LHCN-M2 (cell line): ENCODE measurements around the gene SLC39A3. TPM values are rescaled to one million over a fixed set of nuclear protein-coding genes. Genes with fewer than 3 reads are reported as not detected.

Experiments
- DNase-seq: peaks from one replicate; pipeline ENCODE4 v3.0.0-alpha.2; 2012; ENCODE audit warnings: low read depth
- total RNA-seq: library from RNA; depleted of rRNA; stranded (reverse); fragments of >200 nt; gene quantifications from 2 replicates; pipeline ENCODE4 v1.2.3, GENCODE V29; 2014

SLC39A3 gene
- total RNA-seq, 1 experiment from 2014 or later = 47.7 TPM

DNA sequence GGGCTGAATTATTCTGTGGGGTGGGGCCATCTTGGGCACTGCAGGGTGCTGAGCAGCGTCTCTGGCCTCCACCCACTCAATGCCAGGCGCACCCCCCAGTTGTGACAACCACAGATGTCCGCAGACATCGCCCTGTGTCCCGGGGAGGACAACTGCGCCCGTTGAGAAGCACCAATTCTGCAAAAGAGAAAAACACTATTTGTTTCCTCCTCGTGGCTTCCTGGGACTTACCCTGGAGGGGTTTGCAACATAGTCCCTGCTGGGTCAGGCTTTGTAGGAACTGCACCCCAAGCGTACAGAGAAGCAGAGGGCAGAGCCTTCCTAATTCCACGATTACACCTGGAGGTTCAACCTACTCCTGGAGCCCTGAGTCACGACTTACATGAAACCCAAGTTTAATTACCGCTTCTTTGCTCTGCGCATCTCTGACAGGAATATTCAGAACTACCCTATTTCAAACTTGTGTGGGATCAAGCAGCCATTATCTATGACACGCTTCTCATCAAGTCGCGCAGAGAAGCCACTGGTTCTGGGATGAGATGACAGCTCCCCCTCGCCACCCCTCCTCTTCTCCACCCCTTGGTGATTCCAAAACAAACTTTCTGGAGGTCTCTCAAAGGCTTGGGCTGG is 11.1 kb upstream of the SLC39A3 start:
- no peak for DNase-seq

DNA sequence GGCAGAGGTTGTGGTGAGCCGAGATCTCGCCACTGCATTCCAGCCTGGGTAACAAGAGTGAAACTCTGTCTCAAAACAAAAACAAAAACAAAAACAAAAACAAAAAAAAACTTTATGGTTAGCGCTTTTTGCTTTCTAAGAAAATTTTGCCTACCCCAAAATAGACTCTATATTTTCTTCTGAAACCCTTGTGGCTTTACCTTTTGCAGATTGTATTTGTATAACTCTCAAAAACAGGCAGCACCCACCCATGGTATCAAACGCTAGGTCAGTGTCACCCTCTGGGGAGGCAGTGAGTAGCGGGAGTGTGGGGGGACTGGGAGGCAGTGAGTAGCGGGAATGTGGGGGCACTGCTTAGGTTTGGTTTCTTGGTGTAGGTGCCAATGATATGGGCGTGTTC is 7.5 kb upstream of the SLC39A3 start:
- DNase-seq = no peak

DNA sequence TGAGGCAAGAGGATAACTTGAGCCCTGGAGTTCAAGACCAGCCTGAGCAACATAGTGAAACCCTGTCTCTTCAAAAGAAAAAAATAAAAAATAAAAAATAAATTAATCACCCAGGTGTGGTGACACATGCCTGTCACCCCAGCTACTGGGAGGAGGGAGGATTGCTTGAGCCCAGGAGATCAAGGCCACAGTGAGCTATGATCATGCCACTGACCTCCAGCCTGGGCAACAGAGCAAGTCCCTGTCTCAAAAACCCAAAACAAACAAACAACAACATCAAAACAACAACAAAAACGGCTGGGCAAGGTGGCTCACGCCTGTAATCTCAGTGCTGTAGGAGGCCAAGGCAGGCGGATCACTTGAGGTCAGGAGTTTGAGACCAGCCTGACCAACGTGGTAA is 4.3 kb upstream of the SLC39A3 start:
- DNase-seq = no peak

DNA sequence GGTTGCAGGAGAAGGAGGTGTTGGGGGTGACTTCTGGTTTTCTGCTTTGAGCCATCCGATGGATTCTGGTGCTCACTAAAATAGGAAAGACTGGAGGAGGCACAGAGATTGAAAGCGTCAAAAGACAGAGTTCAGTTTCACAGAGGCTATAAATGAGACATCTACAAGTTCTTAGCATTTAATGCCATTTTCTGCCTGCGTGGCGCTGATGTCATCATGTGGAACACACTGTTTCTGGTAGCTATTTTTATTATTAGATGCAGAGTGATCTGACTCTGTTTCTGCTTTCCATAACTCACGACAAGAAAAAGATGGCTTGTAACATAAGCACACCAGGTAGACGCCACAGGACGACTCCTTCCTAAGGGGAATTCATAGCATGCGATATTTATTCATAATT is 3.3 kb upstream of the SLC39A3 start:
- DNase-seq = no peak

DNA sequence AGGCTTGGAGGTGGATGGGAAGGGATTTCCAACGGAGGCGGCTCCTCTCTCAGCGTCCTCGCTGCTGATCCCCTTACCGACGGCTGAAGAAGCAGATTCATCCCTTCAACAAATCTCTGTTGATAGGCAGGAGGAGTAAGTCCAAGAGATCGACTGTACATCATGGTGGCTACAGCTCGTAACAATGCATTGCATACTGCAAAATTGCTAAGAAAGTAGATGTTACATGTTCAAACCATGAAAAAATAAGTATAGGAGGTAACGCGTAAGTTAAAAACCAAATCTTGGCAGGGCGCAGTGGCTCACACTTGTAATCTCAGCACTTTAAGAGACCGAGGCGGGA is 468 bp upstream of the SLC39A3 start:
- DNase-seq = no peak

DNA sequence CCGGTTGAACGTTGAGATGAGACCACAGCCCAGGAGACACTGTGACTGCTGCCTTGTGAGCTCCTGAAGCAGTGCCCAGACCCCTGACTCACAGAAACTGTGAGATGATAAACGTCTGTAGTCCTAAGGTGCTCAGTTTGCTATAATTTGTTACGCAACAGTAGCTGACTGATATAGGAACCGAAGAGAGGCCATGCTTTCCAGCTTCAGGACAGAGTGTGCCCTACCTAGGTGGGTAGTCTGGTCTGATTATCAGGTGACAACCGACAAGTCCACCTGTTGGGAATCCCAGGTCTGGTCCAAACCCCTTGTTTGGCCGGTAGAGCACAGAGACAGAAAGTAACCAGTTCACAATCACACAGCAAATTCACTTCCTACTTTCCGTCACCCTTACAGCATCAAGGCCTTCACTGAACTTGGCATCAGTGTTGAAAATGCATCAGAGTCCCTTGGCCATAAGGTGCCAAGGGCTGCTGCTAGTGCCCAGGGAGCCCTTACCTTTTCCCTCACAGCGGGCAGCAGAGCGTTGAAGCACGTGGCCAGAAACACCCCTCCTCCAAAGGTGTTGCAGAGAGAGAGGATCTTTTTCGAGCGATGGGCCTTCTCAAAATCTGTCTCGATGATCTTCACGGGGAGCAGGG is 3.1 kb downstream of the SLC39A3 start:
- no peak for DNase-seq

DNA sequence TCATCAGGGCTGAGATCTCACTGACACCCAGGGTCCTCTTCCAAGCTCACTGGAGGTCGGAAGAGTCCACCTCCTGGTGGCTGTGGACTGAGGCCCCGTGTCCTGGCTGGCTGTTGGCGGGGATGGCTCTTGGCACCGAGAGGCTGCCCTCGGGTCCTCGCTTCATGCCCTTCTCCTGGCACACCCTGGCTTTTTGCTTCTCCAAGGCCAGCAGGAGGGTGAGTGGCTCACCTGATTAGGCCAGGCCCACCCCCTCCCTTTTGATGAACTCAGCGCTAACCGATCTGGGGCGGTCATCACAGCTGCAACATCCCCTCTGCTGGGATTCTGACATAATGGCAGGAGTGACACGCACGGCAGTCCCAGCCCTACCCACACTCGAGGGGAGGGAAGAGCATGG is 4.4 kb downstream of the SLC39A3 start:
- no peak for DNase-seq

DNA sequence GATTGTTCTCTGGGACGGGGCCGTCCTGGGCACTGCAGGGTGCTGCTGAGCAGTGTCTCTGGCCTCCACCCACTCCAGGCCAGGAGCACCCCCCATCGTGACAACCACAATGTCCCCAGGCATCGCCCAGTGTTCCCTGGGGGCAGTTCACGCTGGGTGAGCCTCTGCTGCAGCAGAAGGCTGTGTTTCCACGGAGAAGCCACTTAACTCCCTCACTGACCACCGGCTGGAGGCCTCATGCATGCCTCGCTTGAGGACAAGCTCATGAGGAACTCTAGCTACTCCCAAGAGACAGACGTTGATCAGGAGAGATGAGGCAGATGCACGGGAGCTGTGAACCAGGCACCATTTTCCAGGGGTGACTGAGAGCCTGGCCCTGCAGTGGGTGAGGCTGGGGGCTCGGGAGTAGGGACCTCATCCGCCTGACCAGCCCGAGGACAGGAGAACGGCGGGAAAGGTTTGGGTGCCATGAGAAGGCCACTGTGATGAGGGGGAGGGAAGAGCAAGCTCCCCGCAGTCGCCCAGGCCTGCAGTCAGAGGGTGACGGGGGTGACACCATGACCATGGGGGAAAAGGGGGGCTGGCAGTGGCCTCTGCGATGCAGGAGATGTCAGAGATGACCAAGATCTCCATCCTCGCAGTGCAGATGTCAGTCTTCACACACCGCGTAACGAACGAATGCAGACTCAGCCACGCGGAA is 5.1 kb downstream of the SLC39A3 start:
- DNase-seq = no peak

DNA sequence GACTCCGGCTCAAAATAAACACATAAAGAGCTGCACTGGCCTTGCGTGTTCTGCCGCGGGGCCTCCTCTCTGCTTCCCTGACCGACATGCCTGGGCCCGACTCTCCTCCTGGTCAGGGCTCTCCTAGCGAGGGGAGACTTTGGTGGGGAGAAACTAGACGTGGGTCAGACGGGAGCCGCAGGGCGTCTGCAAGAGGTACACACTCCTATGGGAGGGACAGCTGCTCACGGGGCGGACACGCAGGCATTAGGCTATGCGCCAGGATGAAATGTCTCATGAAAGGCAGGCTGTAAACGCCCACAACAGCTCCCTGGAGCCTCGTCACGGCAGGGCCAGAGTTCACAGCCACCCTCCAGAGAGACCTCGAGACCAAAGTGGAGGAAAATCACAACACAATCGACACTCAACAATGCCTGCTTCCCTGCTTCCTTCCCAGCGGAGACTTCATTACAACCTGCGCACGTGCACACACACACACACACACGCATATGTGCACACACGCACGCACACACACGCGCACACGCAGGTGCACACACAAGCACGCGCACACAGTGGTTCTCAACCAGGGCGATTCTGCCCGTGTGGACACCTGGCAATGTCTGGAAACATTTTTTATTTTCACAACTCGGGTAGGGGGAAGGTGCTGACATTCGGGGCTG is 5.8 kb downstream of the SLC39A3 start:
- no peak for DNase-seq

DNA sequence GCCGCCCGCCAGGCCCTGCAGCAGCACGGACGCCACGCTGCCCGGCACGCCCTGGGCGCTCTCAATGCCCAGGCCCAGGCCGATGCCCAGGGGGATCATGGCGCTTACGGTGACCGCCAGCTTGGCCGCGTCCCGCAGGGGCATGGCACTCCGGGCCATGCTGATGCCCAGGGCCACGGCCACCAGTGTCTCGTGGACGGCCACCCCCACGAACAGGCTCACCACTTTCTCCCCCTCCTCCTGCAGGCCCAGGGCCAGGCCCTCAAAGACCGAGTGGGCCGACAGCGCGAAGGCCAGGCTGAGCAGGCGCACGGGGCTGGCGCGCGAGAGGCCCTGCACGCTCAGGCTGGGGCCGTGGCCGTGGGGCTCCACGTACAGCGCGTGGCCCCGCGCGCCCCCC is 6.9 kb downstream of the SLC39A3 start:
- no peak for DNase-seq

DNA sequence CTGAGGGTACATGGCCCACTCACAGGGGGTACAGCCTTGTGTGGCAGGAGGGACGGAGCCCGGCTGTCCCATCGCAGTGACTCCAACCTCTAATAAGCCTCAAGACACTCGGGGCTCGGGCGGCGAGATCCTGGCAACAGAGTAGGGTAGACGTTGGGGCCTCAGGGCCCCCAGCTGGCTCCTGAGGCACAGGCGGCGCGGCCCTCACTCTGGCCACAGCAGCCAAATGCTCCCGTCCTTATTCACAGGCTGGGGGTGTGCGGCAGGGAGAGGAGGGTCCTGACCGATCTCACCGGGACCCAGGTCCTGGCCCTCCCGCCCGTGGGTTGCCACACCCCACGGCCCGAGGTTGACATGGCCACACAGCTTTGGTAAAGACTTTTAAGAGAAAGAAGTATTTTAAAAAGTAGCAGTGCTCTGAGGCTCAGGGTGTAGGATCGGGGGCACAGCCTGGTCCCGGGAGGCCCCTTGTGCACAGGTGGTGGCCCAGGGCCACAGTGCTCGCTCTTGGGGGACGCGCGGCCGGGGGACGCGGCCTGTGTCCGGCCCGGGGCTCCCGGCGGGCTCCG is 7.6 kb downstream of the SLC39A3 start:
- no peak for DNase-seq

DNA sequence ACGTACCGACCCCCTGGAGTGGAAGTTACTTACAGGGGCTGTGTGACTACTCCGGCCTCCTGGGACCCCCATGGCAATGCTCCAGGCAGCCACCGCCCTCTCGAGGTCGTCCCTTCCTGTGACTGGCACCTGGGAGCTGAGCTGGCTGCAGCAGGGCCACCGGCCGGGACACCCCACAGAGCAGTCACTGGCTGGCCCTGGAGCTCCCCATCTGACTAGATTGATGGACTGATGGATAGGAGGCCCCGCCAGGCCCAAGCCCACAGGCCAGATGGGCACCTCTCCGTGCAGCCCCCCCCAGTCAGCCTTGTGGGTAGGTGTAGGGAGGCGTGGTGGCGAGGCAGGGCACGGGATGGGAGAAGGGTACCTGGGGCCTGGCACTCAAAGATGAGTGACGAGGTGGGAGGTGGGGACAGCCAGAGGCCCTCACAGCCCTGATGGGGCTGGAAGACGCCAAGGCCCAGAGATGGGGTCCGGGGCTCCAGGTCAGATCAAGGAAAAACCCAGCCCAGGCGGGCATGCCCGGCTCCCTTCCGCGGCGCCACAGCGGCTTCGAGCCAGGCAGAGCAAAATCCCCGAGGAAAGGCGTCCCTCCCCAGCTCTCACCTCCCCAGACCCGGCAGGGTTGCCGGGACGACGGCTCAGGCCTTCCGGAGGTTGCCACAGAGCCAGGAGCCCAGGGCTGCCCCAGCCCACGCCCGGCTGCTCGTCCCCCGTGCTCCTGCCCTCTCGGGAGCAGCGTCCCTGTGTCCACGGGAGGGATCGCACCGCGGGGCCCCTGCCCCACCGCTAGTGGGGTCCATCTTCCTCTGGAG is 8.4 kb downstream of the SLC39A3 start:
- no peak for DNase-seq

DNA sequence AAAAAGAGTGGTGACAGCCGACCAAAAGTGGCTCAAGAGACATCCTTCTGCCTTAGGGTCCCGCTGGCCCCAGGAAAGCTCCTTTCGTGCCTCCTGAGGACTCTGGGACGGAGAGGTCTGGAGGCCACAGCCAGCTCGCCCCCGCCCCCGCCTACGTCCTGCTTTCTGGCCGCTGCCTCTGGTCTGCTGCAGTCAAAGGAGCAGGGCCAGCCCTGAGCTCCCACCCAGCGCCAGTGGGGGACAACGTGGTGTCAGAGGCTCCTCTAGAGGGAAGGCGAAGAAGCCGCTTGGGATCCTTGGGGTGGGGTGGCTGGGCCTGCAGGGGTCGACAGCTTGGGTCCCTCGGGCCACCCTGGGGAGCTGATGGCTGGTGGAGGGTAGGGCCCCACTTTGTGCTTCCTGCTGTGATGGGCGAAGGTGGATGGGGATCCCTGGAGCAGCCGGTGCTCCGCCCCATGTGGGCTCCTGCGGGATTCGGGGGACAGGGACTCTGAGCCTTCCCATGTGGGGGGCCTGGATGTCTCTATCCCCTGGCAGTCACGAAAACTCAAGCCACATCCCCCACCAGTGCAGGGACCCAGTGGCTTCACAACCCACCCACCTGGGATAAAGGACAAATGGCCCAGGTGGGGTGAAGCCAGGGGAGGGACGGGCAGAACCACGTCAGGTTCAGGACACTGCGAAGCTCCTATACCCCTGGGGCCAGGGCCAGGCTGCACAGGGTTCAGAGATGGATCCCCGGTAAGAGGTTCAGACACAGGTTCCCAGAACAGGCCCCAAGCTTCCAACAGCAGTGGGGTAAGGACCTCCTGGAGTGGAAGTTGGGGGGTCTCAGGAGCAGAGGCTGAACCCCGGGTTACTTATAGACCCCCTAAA is 9.6 kb downstream of the SLC39A3 start:
- DNase-seq = no peak

DNA sequence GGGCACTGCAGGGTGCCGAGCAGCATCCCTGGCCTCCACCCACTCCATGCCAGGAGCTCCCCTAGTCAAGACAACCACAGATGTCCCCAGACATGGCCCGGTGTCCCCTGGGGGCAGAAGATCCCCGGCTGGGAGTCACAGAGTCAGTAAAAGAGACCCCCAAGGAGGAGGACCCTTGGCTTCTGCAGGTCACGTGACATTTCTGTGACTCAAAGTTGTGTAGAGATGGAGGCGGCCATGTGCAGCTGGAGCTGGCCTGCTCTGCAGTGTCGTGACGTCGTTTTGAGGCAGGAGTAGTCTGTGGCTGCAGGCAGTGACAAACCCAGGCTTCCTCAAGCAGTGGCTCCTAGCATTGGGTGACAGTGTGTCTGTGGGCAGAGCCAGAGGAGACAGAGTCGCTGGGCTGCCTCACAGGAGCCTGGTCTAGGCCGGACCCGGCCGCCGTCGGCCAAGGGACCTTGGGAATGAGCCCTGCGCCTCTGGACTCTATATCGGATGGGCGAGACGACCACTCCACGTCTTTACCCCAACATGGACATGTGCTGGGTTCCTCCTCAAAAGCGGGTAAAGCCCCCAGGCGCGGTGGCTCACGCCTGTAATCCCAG is 10.9 kb downstream of the SLC39A3 start:
- no peak for DNase-seq

DNA sequence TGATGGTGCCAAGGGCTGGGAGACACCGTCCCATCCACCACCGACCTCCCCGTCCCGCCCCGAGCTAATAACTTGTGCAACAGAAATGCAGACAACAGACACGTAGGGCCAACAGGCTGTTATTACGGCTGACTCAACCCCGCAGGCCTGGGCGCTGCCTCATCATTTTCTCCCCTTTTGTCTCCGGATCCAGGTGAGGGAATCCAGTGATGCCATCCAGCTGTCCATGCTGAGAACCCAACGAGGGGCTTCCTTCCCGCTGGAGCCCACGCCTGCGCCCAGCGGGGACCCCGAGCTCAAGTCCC is 12.2 kb downstream of the SLC39A3 start:
- no peak for DNase-seq

DNA sequence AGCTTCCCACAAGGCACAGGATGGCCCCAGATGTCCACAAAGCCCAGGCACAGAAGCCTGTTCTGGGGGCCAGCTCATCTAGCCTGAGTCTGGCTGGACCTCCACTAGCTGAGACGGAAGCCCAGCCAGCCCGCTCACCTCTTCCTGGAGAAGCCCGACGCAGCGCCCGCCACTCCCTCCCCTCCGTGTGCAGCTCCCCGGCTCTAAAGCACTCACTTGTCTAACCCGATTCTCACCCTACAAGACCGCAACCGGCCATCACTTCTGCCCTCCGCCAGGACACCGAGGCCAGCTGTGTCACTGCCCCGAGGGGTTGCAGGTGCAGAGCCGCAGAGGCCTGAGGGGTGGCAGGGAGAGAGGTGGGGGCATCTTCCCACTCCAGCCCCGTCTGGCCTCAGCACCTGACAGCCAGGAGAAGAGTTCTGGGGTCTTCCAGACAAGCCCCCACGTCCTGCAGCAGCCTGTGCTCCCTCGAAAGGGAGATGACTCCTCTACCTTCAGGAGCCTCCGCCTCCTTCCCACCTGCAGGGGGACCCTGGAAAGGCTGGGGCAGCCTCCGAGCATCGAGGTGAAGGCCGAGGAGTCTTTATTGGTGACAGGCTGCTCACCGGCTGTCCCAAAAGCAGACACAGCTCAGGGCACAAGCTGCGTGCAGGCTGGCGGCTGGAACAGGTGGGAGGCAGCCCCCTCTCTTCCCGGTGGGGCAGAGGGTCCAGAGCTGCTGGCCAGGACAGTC is 12.7 kb downstream of the SLC39A3 start:
- no peak for DNase-seq

DNA sequence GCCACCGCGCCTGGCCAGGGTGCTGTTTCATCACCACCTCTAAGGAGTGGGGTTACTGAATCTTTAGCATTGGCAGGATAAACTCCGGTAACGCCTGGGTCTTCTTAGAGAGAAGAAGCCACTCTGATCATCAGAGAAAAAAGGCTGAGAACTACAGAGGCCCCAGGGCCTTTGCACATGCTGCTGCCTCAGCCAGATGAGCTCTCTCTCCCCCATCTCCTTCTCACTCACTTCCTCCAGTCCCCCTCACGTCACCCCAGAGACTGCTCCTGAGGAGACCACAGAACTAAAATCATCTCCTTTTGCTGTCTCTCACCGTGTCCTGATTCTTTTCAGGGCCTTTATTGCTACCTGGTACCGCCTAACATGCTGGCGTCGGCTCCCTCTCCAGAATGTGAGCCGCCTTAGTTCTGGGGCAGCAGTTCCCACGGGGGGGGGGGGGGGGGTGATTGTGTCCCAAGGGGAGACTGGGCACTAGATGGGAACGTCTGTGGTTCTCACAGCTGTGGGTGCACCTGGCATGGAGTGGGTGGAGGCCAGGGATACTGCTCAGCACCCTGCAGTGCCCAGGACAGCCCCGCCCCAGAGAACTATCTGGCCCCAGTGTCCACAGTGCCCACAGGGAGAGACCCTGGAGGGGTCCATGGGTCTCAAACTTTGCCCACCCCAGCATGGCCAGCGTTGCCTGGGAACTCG is 13.5 kb downstream of the SLC39A3 start:
- peak; percentile 48 for DNase-seq

DNA sequence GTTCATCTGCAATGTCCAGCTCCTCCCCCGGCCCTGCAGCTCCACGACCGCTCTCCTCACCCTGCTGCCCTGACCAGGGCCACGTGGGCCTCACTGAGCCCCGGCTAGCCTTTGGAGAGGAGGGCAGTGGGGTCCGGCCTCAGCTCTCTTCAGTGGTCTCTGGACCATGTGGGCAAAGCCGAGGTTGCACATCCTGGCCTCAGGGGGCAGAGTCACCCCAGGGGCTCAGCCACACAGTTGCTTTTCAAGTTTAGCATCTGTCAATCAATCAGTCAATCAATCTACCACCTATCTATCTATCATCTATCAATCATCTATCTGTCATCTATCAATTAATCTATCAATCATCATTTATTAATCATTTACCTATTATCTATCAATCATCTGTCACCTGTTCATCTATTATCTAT is 15.7 kb downstream of the SLC39A3 start:
- DNase-seq = no peak

DNA sequence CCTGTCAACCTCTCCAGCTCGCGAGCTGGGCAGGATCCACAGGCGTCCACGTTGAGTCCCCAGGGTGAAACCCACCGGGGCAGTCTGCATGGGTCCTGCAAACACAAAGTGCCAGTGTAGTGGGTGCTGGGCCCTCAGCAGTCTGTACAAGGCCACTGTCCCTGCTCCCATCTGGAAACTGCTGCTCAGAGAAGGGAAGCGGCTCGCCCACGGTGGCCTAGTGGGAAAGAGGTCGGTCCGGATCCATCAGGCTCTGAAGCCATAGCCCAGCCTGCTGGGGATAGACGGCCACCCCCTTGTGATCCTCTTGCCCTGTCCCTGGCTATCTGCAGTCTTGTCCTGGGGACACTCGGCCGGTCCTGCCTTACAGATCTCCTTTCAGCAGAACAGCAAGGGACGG is 16.1 kb downstream of the SLC39A3 start:
- no peak for DNase-seq
